Nephron progenitor cell (in vitro differentiated cells): ENCODE results near the gene DIP2C.
"Not testable (repeated sequence)": the region's sequence is repeated elsewhere in the genome, so short reads cannot be mapped to it uniquely, and the experiment has no call there.

Experiments
- DNase-seq: peaks from one replicate; pipeline ENCODE4 v3.0.0; 2021
- H3K27ac Mint-ChIP-seq: 2 replicates; pipeline ENCODE4 v1.8.0; 2021; ENCODE audit warnings: mild to moderate bottlenecking, moderate library complexity, mixed read lengths
- H3K27me3 Mint-ChIP-seq: 2 replicates; pipeline ENCODE4 v1.8.0; 2021; ENCODE audit warnings: mild to moderate bottlenecking, low read depth, mixed read lengths; ENCODE audit not compliant: poor library complexity
- H3K36me3 Mint-ChIP-seq: 2 replicates; pipeline ENCODE4 v1.8.0; 2021; ENCODE audit warnings: low read depth, mixed read lengths
- H3K4me1 Mint-ChIP-seq: 2 replicates; pipeline ENCODE4 v1.8.0; 2021; ENCODE audit warnings: mixed read lengths
- H3K4me3 Mint-ChIP-seq: 2 replicates; pipeline ENCODE4 v1.8.0; 2021; ENCODE audit warnings: mild to moderate bottlenecking, moderate library complexity, mixed read lengths
- H3K9me3 Mint-ChIP-seq: 2 replicates; pipeline ENCODE4 v1.8.0; 2021; ENCODE audit warnings: mild to moderate bottlenecking, moderate library complexity, mixed read lengths
- TF ChIP-seq, protein P1 (sequence below): fragments of 200-600 bp; sonication (generic); IDR thresholded peaks from 2 replicates; pipeline ENCODE4 v1.5.0; 2021; ENCODE audit warnings: antibody characterized with exemption

The DIP2C gene

DNA sequence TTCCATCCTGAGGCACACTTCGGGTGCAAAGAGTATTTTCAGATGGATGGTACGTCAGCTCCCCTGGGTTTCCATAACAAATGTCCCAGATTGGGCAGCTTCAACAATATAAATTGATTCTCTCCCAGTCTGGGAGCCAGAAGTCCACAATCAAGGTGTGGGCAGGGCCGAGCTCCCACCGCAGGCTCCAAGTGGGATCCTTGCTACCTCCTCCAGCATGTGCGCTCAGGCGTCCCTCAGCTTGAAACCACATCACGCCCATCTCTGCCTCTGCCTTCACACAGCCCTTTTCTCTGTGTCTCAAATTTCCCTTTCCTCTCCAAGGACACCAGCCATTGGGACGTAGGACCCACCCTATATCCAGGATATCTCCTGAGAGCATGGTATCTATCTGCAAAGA, 153.5 kb downstream of the DIP2C start:
- no peaks in the 10 kb centered on the region for H3K27me3 Mint-ChIP-seq
- H3K9me3 Mint-ChIP-seq, result no peaks in the 10 kb centered on the region
- H3K27ac Mint-ChIP-seq, result no peak overlapping the region
- peaks cover 63% of the 10 kb centered on the region for H3K4me1 Mint-ChIP-seq
- no peak overlapping the region for H3K4me3 Mint-ChIP-seq
- no peak for DNase-seq
- TF ChIP-seq, protein P1, sequence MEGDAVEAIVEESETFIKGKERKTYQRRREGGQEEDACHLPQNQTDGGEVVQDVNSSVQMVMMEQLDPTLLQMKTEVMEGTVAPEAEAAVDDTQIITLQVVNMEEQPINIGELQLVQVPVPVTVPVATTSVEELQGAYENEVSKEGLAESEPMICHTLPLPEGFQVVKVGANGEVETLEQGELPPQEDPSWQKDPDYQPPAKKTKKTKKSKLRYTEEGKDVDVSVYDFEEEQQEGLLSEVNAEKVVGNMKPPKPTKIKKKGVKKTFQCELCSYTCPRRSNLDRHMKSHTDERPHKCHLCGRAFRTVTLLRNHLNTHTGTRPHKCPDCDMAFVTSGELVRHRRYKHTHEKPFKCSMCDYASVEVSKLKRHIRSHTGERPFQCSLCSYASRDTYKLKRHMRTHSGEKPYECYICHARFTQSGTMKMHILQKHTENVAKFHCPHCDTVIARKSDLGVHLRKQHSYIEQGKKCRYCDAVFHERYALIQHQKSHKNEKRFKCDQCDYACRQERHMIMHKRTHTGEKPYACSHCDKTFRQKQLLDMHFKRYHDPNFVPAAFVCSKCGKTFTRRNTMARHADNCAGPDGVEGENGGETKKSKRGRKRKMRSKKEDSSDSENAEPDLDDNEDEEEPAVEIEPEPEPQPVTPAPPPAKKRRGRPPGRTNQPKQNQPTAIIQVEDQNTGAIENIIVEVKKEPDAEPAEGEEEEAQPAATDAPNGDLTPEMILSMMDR, result no peak
- H3K36me3 Mint-ChIP-seq, result no peaks in the 10 kb centered on the region

DNA sequence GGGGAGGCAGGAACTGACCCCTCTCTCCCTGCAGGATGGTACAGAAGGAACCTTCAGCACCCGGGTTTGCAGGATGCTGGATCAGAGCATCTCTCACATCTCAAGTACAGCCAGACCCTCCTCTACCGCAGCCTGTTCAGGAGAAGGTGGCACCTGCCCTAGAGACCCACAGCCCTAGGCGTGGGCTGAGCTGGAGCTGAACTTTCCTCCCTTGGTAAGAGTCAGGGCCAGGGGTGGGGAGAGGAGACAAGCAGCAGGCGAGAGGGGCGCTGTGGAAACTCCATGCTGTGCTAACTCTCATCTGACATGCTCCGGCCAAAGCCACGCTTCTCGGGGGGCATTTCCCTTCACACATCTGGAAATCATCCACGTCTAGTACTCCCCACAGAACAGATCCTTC, 154.4 kb downstream of the DIP2C start:
- H3K4me1 Mint-ChIP-seq, result peaks cover 70% of the 10 kb centered on the region
- no peaks in the 10 kb centered on the region for H3K36me3 Mint-ChIP-seq
- DNase-seq, result no peak
- TF ChIP-seq, protein P1, result no peak
- no peak overlapping the region for H3K4me3 Mint-ChIP-seq
- H3K27ac Mint-ChIP-seq, result no peak overlapping the region
- no peaks in the 10 kb centered on the region for H3K9me3 Mint-ChIP-seq
- peaks cover 3% of the 10 kb centered on the region for H3K27me3 Mint-ChIP-seq

DNA sequence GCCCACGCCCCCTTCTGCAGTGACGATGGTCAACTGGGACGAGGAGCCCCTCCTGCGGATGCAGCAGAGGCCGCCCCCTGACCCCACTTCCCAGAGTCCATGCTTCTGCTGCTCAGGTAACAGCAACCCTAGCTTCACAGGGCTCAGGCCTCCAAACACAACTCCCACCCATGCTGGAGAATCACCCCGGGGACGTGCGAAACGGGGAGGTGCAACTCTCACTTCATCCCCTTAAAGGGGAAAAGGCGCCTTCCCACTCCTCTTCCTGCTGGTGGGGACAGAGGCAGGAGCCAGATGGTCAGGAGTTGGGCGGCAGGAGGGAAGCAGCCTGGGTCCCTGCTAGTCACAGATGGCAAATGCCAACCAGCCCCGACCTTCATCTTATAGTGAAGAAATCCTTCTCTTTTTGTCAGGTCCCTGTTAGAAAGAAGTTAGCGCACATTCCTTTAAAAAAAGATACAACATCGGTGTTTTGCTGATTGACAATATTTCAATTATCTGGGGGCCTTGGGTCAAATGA, 155.4 kb downstream of the DIP2C start:
- H3K27ac Mint-ChIP-seq, result peak overlapping the region; percentile 75
- peaks cover 71% of the 10 kb centered on the region for H3K4me1 Mint-ChIP-seq

DNA sequence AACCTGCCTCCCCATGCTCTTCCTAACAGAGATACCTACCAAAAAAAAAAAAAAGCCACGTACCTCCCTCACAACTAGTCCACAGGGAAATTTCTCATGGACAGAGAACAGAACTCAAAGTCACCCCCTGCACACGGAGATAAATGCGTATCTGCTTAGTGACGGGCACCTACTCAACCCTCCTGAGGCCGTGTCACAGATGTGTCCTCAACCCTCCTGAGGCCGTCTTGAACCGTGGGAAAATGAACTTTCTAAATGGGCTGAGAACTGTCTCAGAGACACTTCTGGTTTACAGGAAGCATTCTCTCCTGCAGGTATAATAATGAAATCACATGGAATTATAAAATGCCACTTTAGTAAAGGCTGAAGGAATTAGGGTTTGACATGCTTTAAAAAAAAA, 155.9 kb downstream of the DIP2C start:
- H3K4me1 Mint-ChIP-seq, result peaks cover 71% of the 10 kb centered on the region

More for the DNA sequence above, 155.4 kb downstream of the DIP2C start:
- H3K36me3 Mint-ChIP-seq, result no peaks in the 10 kb centered on the region
- DNase-seq, result no peak
- TF ChIP-seq, protein P1, result no peak
- peaks cover 3% of the 10 kb centered on the region for H3K27me3 Mint-ChIP-seq
- peak overlapping the region; percentile 42 for H3K4me3 Mint-ChIP-seq
- no peaks in the 10 kb centered on the region for H3K9me3 Mint-ChIP-seq

DNA sequence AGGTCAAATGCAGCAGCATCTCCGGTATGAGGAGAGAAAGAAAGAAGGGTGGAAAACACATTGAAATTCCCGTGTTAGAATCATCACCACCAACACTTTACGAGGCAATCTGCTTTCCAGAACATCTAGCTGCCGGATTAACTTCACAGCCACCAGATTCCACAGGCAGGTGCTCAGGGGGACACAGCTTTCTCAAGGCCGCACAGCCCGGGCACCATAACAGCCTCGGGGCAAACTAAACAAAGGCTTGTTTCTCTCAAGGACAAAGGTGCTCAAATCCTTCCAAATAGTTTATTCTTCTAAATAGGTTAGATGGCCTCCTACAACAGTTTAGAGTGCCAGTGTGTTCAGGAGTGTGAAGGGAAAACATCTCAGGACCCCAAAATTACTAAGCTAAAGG, 156.3 kb downstream of the DIP2C start:
- TF ChIP-seq, protein P1, result no peak
- Mint-ChIP-seq H3K4me3 (no peak overlapping the region), H3K27ac (peak overlapping the region; percentile 45), H3K4me1 (peaks cover 71% of the 10 kb centered on the region), H3K36me3 (peaks cover 3% of the 10 kb centered on the region), H3K9me3 (no peaks in the 10 kb centered on the region), H3K27me3 (peaks cover 3% of the 10 kb centered on the region)
- DNase-seq, result no peak

More for the DNA sequence above, 155.9 kb downstream of the DIP2C start:
- Mint-ChIP-seq H3K27ac (peak overlapping the region; percentile 45), H3K27me3 (peaks cover 3% of the 10 kb centered on the region), H3K36me3 (no peaks in the 10 kb centered on the region), H3K9me3 (no peaks in the 10 kb centered on the region), H3K4me3 (no peak overlapping the region)
- TF ChIP-seq, protein P1, result no peak
- no peak for DNase-seq

DNA sequence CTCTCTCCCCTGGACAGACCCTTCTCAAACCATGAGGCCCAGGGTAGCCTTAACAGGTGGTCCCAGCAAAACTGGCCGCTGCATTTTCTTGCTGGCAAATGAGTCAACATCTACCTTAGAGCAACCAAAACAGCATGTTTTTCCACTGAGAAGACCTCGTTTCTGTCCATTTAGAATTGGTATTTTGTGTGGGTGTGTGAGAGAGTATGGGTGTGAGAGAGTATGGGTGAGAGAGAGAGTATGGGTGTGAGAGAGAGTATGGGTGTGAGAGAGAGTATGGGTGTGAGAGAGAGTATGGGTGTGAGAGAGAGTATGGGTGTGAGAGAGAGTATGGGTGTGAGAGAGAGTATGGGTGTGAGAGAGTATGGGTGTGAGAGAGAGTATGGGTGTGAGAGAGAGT, 157.1 kb downstream of the DIP2C start:
- not testable (repeated sequence) for H3K9me3 Mint-ChIP-seq, DNase-seq, H3K27me3 Mint-ChIP-seq, H3K36me3 Mint-ChIP-seq, H3K27ac Mint-ChIP-seq, H3K4me3 Mint-ChIP-seq
- H3K4me1 Mint-ChIP-seq, result peaks cover 75% of the 10 kb centered on the region
